H1 (cell line): ENCODE measurements around the gene EML4. TPM values are rescaled to one million over a fixed set of nuclear protein-coding genes. Genes with fewer than 3 reads are reported as not detected.

Experiments
- CTCF ChIA-PET: fragments of 300-600 bp; sonication (Branson Sonifier 250); formaldehyde crosslinking; loops from one replicate; lab custom pipeline; 2021; ENCODE audit not compliant: partially characterized antibody; lab: Charles Lee
- POLR2A ChIA-PET: fragments of 300-600 bp; sonication (Branson Sonifier 250); formaldehyde crosslinking; loops from one replicate; lab custom pipeline; 2021; ENCODE audit warnings: inconsistent platforms; ENCODE audit not compliant: partially characterized antibody; lab: Charles Lee
- DNase-seq, 2 experiments: peaks; one replicate each; pipeline versions ENCODE4 v3.0.0 to v3.0.0-alpha.2; 2010 to 2022; ENCODE audit warnings: low spot score in 2 of 2, low read depth in 1 of 2, mixed read lengths in 1 of 2
- FAIRE-seq: peaks from 2 replicates; lab custom pipeline; 2011; peaks lifted over from hg19 to GRCh38; lab: Jason Lieb, UNC
- H2AFZ ChIP-seq: 2 replicates; pipeline ENCODE4 v1.8.1; 2012; ENCODE audit warnings: low read length, inconsistent platforms
- H2AK5ac ChIP-seq: 2 replicates; pipeline ENCODE4 v1.6.1; 2013; ENCODE audit warnings: low read depth, low read length
- H2BK120ac ChIP-seq: replicated peaks from 2 replicates; pipeline ENCODE3; 2013; ENCODE audit warnings: low read depth, low read length, inconsistent platforms
- H2BK12ac ChIP-seq: 2 replicates; pipeline ENCODE4 v1.6.1; 2013; ENCODE audit warnings: low read depth, low read length
- H2BK15ac ChIP-seq: 2 replicates; pipeline ENCODE4 v1.6.1; 2013; ENCODE audit warnings: low read length
- H2BK20ac ChIP-seq: 2 replicates; pipeline ENCODE4 v1.6.1; 2013; ENCODE audit warnings: low read length
- H2BK5ac ChIP-seq: 2 replicates; pipeline ENCODE4 v1.6.1; 2013; ENCODE audit warnings: low read depth, low read length
- H3K14ac ChIP-seq: 2 replicates; pipeline ENCODE4 v1.6.1; 2013; ENCODE audit warnings: inconsistent platforms; ENCODE audit not compliant: insufficient read length
- H3K18ac ChIP-seq: 2 replicates; pipeline ENCODE4 v1.6.1; 2013; ENCODE audit warnings: low read length; ENCODE audit errors: extremely low read depth
- H3K23ac ChIP-seq: 2 replicates; pipeline ENCODE4 v1.6.1; 2013; ENCODE audit warnings: inconsistent platforms; ENCODE audit not compliant: insufficient read length
- H3K23me2 ChIP-seq: 2 replicates; pipeline ENCODE4 v1.6.1; 2013; ENCODE audit warnings: low read depth, low read length
- H3K27ac ChIP-seq: 2 replicates; pipeline ENCODE4 v1.6.1; 2011; ENCODE audit warnings: low read depth, low read length, inconsistent platforms
- H3K27me3 ChIP-seq, 4 experiments: replicated peaks in 1 of 4; 1 replicate in 1 of 4; 2 replicates in 3 of 4; pipeline versions ENCODE4 v1.6.1 to v1.8.1; 2011 to 2013; ENCODE audit warnings: low read length in 3 of 4, mild to moderate bottlenecking in 3 of 4, inconsistent platforms in 2 of 4, mixed read lengths in 2 of 4, moderate library complexity in 1 of 4; ENCODE audit not compliant: control insufficient read depth in 3 of 4, insufficient read depth in 3 of 4; ENCODE audit errors: extremely low read depth in 1 of 4
- H3K36me3 ChIP-seq, 4 experiments: 2 replicates each; pipeline versions ENCODE4 v1.6.1 to v1.8.1; 2011 to 2013; ENCODE audit warnings: mild to moderate bottlenecking in 4 of 4, low read length in 3 of 4, moderate library complexity in 2 of 4, control low read depth in 1 of 4, inconsistent platforms in 1 of 4; ENCODE audit not compliant: insufficient read depth in 4 of 4, control insufficient read depth in 2 of 4
- H3K4ac ChIP-seq: replicated peaks from 2 replicates; pipeline ENCODE3; 2013; ENCODE audit warnings: low read length, low read depth, mixed read lengths, inconsistent platforms; ENCODE audit not compliant: insufficient read length
- H3K4me1 ChIP-seq, 4 experiments: replicated peaks in 1 of 4; 1 replicate in 1 of 4; 2 replicates in 3 of 4; pipeline versions ENCODE4 v1.6.1 to v1.8.1; 2011 to 2013; ENCODE audit warnings: low read length in 3 of 4, inconsistent platforms in 2 of 4, mixed read lengths in 1 of 4; ENCODE audit not compliant: insufficient read depth in 4 of 4, control insufficient read depth in 3 of 4
- H3K4me2 ChIP-seq, 2 experiments: 2 replicates each; pipeline versions ENCODE4 v1.6.1 to v1.8.1; 2011 to 2013; ENCODE audit warnings: low read depth in 2 of 2, low read length in 2 of 2, control low read depth in 1 of 2, inconsistent platforms in 1 of 2, mild to moderate bottlenecking in 1 of 2; ENCODE audit not compliant: insufficient read depth in 1 of 2
- H3K4me3 ChIP-seq, 4 experiments: fragments of 200-600, 300-600 bp in 1 of 4; sonication (generic), shearing (Covaris generic), sonication (Bioruptor Twin) in 1 of 4; 2 replicates each; pipeline versions ENCODE4 v1.5.1 to v1.8.1; 2011 to 2016; ENCODE audit warnings: low read length in 4 of 4, low read depth in 3 of 4, control low read depth in 2 of 4, inconsistent platforms in 2 of 4, mild to moderate bottlenecking in 2 of 4, mixed read lengths in 1 of 4, moderate library complexity in 1 of 4; ENCODE audit not compliant: insufficient read depth in 2 of 4; ENCODE audit errors: extremely low read depth in 1 of 4
- H3K56ac ChIP-seq: replicated peaks from 2 replicates; pipeline ENCODE3; 2013; ENCODE audit warnings: low read depth, mild to moderate bottlenecking, mixed read lengths, low read length, inconsistent platforms; ENCODE audit not compliant: insufficient read length
- H3K79me1 ChIP-seq: 2 replicates; pipeline ENCODE4 v1.6.1; 2013; ENCODE audit warnings: low read depth, low read length, control low read depth
- H3K79me2 ChIP-seq, 2 experiments: 2 replicates each; pipeline versions ENCODE4 v1.6.1 to v1.8.1; 2012 to 2013; ENCODE audit warnings: low read length in 2 of 2, mild to moderate bottlenecking in 2 of 2, inconsistent platforms in 1 of 2; ENCODE audit not compliant: insufficient read depth in 2 of 2, control insufficient read depth in 1 of 2
- H3K9ac ChIP-seq, 4 experiments: replicated peaks in 1 of 4; 1 replicate in 1 of 4; 2 replicates in 3 of 4; pipeline versions ENCODE4 v1.6.1 to v1.8.1; 2011 to 2013; ENCODE audit warnings: low read depth in 3 of 4, low read length in 3 of 4, control low read depth in 2 of 4, mild to moderate bottlenecking in 2 of 4, moderate library complexity in 2 of 4, inconsistent platforms in 1 of 4; ENCODE audit errors: extremely low read depth in 1 of 4
- H3K9me3 ChIP-seq, 2 experiments: 2 replicates each; pipeline versions ENCODE4 v1.6.1 to v1.8.1; 2012 to 2013; ENCODE audit warnings: mild to moderate bottlenecking in 2 of 2, moderate library complexity in 2 of 2, control low read depth in 1 of 2, inconsistent platforms in 1 of 2, low read depth in 1 of 2, low read length in 1 of 2, mixed read lengths in 1 of 2; ENCODE audit not compliant: insufficient read depth in 2 of 2
- H4K20me1 ChIP-seq, 2 experiments: replicated peaks in 1 of 2; 2 replicates each; pipeline versions ENCODE3 to v1.8.1; 2011 to 2013; ENCODE audit warnings: inconsistent platforms in 2 of 2, low read length in 2 of 2, mild to moderate bottlenecking in 1 of 2; ENCODE audit not compliant: insufficient read depth in 2 of 2, control insufficient read depth in 1 of 2
- H4K5ac ChIP-seq: 2 replicates; pipeline ENCODE4 v1.6.1; 2013; ENCODE audit warnings: low read length, low read depth, mixed read lengths, inconsistent platforms; ENCODE audit not compliant: insufficient read length
- H4K8ac ChIP-seq: 2 replicates; pipeline ENCODE4 v1.8.0; 2013; ENCODE audit warnings: mild to moderate bottlenecking, moderate library complexity, low read length, inconsistent platforms; ENCODE audit not compliant: insufficient read depth; ENCODE audit errors: extremely low read depth
- H4K91ac ChIP-seq: replicated peaks from 2 replicates; pipeline ENCODE3; 2013; ENCODE audit warnings: low read length, mixed read lengths, inconsistent platforms; ENCODE audit not compliant: insufficient read length
- CHD2 ChIP-seq: IDR thresholded peaks from 2 replicates; pipeline ENCODE4 v1.6.1; 2012; ENCODE audit warnings: low read length, improper control_type of control experiment
- RFX5 ChIP-seq: IDR thresholded peaks from 2 replicates; pipeline ENCODE4 v1.6.1; 2011; ENCODE audit warnings: low read depth, low read length, improper control_type of control experiment, borderline replicate concordance
- WGBS, 2 experiments: shearing (Covaris generic) in 1 of 2; methylation state at CpG; one replicate each; pipeline versions ENCODE4 v1.1.6 to v1.1.7; 2013 to 2015; ENCODE audit warnings: low lambda C conversion rate in 2 of 2, mixed read lengths in 2 of 2, inconsistent platforms in 1 of 2, low coverage in 1 of 2, missing lambda C conversion rate in 1 of 2; ENCODE audit not compliant: insufficient replicate concordance in 2 of 2, insufficient coverage in 1 of 2, insufficient read length in 1 of 2; ENCODE audit errors: extremely low coverage in 1 of 2, missing lambda C conversion rate in 1 of 2; 5-methylcytosine and 5-hydroxymethylcytosine counted together
- polyA plus RNA-seq, 7 experiments: library from polyadenylated mRNA; depleted of rRNA in 3 of 7; stranded (reverse) in 5 of 7; unstranded in 2 of 7; fragments of >200 nt in 5 of 7; fragments of 200-250 nt in 2 of 7; gene quantifications; 1 replicate in 5 of 7; 2 replicates in 1 of 7; 4 replicates in 1 of 7; pipeline versions ENCODE4 v1.2.1 to v1.2.3, GENCODE V29; 2011 to 2013; ENCODE audit warnings: missing spikeins in 2 of 7, mixed read lengths in 2 of 7
- total RNA-seq: library from RNA; stranded (reverse); fragmentation: NEBNext Ultra II Directional; extraction: Animal tissue kit (Norgen Biotek cat#: 25700); gene quantifications from 2 replicates; pipeline ENCODE4 v1.2.1, GENCODE V29; 2021

Gene EML4
- total and polyA plus RNA-seq, 2 of the 8 experiments (the other 6 are each of a cell fraction or from before 2014, with no cell fraction given): 50.1 to 104 TPM

DNA sequence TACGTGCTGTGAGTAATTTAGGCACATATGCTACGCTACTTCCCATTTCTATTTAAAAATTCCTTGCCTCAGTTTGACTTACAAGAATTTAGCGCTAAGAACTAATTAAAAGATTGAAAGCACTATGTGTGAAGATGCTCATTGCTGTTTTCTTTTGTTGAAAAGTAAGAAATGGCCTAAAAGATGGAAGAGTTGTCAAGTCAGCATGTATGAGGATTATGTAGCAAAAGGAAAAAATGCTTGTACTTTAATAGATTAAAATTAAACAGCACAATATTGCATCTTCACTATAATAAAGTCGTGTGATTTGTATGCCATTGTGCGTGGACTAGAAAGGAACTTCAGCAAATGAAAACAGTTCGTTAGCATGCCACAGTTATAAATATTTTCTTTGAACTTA lies 114.9 kb downstream of the EML4 start:
- no peak overlapping the region for H3K56ac ChIP-seq
- 90% methylated on average over 6 of the region's 6 CpGs; no CpG with 5 or more reads in 1 of the 2 experiments for WGBS, 2 experiments
- H2BK12ac ChIP-seq: no peak overlapping the region
- no peaks in the 10 kb centered on the region for H3K4me1 ChIP-seq
- POLR2A ChIA-PET: no interaction called here
- no peak overlapping the region for H2AFZ ChIP-seq
- H3K79me1 ChIP-seq: no peaks in the 10 kb centered on the region
- no peak overlapping the region for H3K23ac ChIP-seq
- H3K4ac ChIP-seq: no peak overlapping the region
- no peaks in the 10 kb centered on the region for H4K20me1 ChIP-seq
- H4K5ac ChIP-seq: no peak overlapping the region
- no peak overlapping the region for H2BK120ac ChIP-seq
- no peak for DNase-seq
- no peaks in the 10 kb centered on the region for H3K79me2 ChIP-seq
- no peak overlapping the region for H3K14ac ChIP-seq
- peaks cover 2 to 39% (median 7%) of the 10 kb centered on the region in 4 experiments; a peak in 7 of 8 replicates for H3K36me3 ChIP-seq
- no peak overlapping the region for H3K9ac ChIP-seq
- no peak overlapping the region for H3K18ac ChIP-seq
- CTCF ChIA-PET: no interaction called here
- no peaks in the 10 kb centered on the region for H3K23me2 ChIP-seq
- no peak overlapping the region for H3K4me2 ChIP-seq
- no peak overlapping the region for H2AK5ac ChIP-seq
- no peak for FAIRE-seq
- H2BK20ac ChIP-seq: no peak overlapping the region
- H3K27me3 ChIP-seq: no peaks in the 10 kb centered on the region
- H3K27ac ChIP-seq: no peak overlapping the region
- H2BK5ac ChIP-seq: no peak overlapping the region
- no peak overlapping the region for H4K8ac ChIP-seq
- H2BK15ac ChIP-seq: no peak overlapping the region
- no peak for TF ChIP-seq RFX5
- no peak for TF ChIP-seq CHD2
- TF ChIP-seq, all 59 proteins: peak for 0
- Histone ChIP-seq H4K91ac (no peak overlapping the region), H3K4me3 (no peak overlapping the region), H3K9me3 (no peaks in the 10 kb centered on the region)
